CD4-positive, alpha-beta T cell treated with Interleukin-10 for 1 hour (primary cell): ENCODE results near the gene WAPL.
A peak's percentile ranks its signal among the peaks of the same experiment; 100 is the strongest.

Source experiments
- DNase-seq: peaks from one replicate; pipeline ENCODE4 v3.0.0-alpha.2; 2020

WAPL gene

DNA sequence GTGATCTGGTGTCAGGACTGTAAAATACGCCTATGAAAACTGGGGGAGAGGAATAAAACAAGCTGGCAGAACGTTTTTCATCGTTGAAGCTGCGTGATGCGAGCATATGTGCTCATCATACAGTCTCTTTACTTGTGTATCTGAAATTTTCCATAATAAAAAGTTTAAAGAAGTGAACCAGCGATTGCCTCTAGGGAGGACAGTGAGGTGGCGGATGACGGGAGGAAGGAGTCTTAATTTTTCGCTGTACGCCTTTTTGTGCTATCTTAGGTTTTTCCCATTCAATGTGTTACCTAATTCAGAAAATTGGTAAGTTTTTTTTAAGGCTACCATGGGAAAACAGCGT is 891 bp upstream of the WAPL start:
- DNase-seq, result no peak

DNA sequence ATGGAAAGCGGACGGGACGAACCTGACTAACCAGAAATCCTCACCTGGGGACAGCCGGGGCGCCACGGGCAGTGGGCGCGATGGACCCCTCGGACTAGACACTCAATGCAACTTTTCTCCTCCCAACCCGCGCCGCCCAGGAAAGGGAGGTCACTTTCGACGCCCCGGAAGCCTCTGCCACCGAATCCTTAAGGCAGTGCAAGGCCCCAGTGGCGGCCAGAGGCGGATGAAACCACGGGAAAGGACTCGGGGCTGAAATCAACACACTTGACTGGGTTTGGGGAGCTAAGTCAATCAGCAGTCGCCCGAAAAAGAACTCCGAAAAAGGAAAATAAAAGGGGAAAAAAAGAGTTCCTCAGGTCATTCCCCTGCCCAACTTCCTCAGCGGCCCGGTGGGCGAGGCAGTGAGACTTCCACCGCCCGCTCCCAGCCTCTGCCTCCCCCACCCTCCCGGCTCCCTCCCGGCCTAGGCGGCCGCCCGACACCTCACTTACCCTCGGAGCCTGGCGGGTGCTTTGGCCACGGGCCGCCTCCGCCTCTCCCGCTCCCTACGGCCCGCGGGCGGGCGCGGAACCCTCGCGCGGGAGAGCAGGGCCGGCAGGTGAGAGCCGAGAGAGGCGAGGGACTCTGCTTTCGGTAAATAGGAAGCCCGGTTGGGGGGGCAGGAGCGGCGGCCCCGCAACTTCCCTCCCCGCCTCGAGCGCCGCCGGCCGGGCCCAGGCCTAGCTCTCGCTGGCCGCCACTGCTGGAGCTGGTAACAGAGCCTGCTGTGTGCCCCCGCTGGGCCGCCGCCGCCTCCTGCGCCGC is 518 bp downstream of the WAPL start:
- peak; percentile 56 for DNase-seq

- DNase-seq, result no peak
Measured at GRCh38 chr10:86518781-86519180, 2.8 kb downstream of the WAPL start.

- no peak for DNase-seq
Measured at GRCh38 chr10:86512137-86512536, 9.5 kb downstream of the WAPL start.

- no peak for DNase-seq
Measured at GRCh38 chr10:86511027-86511865, 10.3 kb downstream of the WAPL start.

- no peak for DNase-seq
Measured at GRCh38 chr10:86509145-86509544, 12.4 kb downstream of the WAPL start.

GRCh38 chr10:86508217-86508616 is 13.4 kb downstream of the WAPL start:
- no peak for DNase-seq

GRCh38 chr10:86506499-86506898 is 15.1 kb downstream of the WAPL start:
- DNase-seq, result no peak

GRCh38 chr10:86506062-86506461 is 15.5 kb downstream of the WAPL start:
- DNase-seq, result no peak

- no peak for DNase-seq
Measured at GRCh38 chr10:86504510-86504909, 17.1 kb downstream of the WAPL start.

DNA sequence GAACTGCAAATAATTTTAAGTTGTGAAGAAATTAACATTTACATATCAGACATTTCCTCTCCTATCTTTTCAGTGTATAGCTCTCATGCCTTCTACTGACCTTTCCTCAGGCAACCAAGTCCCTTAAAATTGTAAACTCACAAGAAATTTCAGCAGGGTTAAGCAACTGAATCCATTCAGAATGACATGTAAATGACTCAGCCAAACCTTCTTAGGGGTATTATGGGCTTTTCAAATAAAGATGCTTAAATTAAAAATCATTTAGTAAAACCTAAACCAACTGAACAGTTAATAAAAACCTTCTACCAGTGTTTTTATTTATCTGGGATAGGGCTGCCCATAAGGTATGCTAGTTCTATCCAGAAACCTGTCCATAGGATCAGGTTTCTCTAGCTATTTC is 20.7 kb downstream of the WAPL start:
- DNase-seq, result no peak

DNA sequence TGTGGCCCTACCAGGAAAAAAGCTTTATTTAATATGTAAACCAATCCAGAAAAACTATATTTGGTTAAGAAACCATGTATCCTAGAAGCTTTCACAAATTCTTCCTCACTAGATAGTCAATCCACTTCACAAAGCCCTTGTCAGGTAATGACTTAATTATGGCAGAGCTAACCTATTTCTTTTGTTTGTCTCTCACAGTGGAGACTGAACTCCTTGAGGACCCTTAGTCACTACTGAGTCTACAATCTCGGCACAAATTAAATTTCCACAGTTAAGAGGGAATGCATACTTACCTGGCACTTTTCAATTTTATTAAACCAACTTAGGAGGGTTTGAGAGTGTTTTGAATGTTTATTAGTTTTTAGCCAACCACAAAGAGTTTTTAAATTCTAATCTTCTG is 23.0 kb downstream of the WAPL start:
- no peak for DNase-seq

GRCh38 chr10:86497621-86498020 is 24.0 kb downstream of the WAPL start:
- no peak for DNase-seq

DNA sequence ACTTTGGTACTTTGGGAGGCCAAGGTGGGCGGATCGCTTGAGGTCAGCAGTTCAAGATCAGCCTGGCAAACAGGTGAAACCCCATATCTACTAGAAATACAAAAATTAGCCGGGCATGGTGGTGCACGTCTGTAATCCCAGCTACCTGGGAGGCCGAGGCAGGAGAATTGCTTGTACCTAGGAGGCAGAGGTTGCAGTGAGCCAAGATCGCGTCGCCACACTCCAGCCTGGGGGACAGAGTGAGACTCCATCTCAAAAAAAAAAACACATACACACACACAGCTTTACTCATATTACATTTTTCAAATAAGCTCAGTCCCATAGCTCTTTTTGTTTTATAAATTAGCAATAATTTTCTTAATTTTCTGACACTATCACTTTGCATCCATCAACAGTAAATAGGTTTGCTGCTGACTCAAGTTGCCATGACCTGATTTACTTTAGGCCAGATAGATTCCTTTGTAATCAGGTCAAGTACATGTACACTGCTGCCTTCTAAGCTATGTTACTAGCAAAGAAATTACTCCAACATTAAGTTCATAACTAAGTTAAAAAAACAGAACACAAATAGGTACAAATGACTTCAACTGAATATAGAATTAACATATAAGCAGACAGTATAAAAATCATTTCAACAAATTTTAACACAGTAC is 31.5 kb downstream of the WAPL start:
- DNase-seq, result no peak

- DNase-seq, result no peak
Measured at GRCh38 chr10:86489071-86489810, 32.4 kb downstream of the WAPL start.

GRCh38 chr10:86486856-86487255 is 34.7 kb downstream of the WAPL start:
- no peak for DNase-seq

DNA sequence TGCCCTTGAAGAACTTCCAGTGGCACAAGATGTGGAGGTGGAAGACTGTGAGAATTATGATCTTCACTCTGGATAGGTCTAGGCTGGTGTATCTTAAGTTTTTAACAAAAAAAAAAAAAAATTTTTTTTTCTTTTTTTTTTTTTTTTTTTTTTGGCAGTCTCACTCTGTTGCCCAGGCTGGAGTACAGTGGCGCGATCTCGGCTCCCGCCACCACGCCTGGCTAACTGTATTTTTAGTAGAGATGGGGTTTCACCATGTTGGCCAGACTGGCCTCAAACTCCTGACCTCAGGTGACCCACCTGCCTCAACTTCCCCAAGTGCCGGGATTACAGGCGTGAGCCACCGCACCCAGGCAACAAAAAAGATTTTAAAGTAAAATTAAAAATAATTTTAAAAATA is 37.9 kb downstream of the WAPL start:
- DNase-seq, result no peak

GRCh38 chr10:86481761-86482160 is 39.8 kb downstream of the WAPL start:
- DNase-seq, result no peak

DNA sequence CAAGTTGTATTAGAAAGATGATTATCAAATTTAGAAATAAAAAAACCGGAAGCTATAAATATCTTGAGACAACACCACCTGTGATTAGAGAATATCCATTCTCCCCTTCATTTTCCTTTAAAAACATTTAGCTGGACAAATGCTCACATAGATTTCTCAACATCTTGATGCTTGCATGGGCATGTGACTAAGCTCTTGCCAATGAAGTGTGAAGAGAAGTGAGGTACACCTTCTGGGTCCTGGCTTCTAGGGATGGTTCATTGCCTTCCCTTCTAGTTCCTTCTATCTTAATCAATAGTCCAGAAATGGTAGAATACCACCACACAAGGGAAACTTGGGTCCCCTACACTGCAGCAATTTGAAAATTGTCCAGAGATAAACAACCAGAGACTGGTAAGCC is 41.0 kb downstream of the WAPL start:
- DNase-seq, result no peak

DNA sequence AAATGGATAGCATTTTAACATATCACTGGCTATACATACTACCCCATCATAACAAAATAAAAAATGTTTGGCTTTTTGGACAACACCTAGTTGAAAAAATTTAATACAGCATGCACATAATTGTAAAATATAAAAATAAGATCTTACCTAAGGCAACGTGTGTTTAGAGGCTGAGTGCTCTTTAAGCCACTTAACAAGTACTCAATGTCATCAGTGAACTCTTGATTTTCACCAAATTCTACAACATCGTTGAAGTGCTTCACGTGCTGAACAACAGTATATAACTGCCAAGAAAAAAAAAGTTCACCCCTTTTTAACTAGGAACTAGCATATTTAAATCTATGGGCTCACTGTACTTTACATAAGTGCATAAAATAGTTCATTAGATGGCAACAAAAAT is 49.5 kb downstream of the WAPL start:
- DNase-seq, result no peak

GRCh38 chr10:86461963-86462804 is 59.4 kb downstream of the WAPL start:
- DNase-seq, result no peak

- DNase-seq, result no peak
Measured at GRCh38 chr10:86451604-86451960, 70.0 kb downstream of the WAPL start.
